Measurements from ENCODE around the gene KCNA3. TPM values are rescaled to one million over a fixed set of nuclear protein-coding genes. Genes with fewer than 3 reads are reported as not detected.

KCNA3 gene
- total RNA-seq: 26.9 and 29.5 TPM in 2 replicates

DNA sequence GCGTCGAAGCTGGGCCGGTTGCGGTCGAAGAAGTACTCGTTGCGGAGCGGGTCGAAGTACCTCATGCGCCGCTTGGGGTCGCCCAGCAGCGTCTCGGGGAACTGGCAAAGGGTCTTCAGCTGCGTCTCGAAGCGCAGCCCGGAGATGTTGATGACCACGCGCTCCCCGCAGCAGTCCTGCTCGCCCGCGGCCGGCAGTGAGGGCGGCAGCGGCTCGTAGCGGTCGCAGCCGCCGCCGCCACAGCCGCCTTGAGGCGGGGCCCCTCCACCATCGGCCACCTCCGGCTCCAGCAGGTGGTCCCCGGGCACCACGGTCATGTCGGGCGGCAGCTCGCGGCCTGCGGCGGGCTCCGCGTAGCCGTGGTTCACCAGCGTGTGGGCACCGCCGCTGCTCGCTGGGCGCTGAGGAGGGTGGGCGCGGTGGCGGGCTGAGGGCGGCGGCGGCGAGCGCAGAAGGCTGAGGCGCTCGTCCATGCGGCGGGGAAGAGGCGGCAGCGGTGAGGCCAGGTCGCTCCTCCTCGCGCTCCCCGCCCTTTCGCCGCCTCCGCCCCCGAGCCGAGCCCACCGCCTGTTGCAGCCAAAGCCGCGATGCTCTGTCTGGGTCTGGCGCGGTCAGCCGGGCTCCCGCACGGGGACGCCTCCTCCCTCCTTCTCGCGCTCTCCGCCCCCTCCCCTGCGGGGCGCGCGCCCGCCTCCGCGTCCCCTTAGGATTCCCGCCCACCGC lies at the start of gene KCNA3:
TSS of gene KCNA3 (minus strand) at position 604 of the 723 bp plus-strand sequence. CDS start at position 473, 131 bp downstream.
- intact Hi-C loops (cut with micrococcal nuclease): loop anchor here (5.0 kb wide), 7 partner anchors 53 to 928 kb away; partner anchors contain the start of genes DENND2D, RBM15 and STRIP1
- H3K9me3 Mint-ChIP-seq: peaks cover 6% of the 10 kb centered on the region
- H3K36me3 Mint-ChIP-seq (ENCODE audit: low read depth): peaks cover 38% of the 10 kb centered on the region

DNA sequence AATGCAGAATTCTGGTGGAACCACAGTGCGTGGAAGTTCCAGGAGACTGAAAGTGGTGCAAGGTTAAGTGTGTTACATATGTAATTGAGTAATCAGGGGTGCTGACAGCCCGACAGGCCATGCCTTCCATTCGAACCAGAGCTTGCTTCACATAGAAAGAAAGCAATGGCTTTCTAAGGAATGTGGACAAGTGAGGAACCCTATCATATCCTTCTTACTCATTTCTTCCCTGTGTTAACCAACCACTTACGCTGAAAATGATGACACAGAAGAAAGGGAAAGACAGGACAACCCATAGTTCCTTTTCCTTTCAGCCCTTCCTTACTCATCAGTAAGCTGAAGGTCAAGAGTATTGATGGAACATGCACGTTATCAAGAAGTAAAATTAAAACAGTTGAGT lies 48.1 kb upstream of the KCNA3 start:
- H3K27me3 Mint-ChIP-seq: peaks cover 4% of the 10 kb centered on the region
- H3K27ac Mint-ChIP-seq: no peak overlapping the region
- H3K4me3 Mint-ChIP-seq: no peak overlapping the region
- H3K36me3 Mint-ChIP-seq (ENCODE audit: low read depth): no peaks in the 10 kb centered on the region
- intact Hi-C loops (cut with micrococcal nuclease): no loop called here
- peaks cover 19% of the 10 kb centered on the region for H3K4me1 Mint-ChIP-seq
- DNase-seq: no peak
- H3K9me3 Mint-ChIP-seq: peaks cover 4% of the 10 kb centered on the region

More for the DNA sequence above, at the start of gene KCNA3:
- H3K4me1 Mint-ChIP-seq: peaks cover 50% of the 10 kb centered on the region
- peak within 1 kb of the TSS; percentile 95 for H3K4me3 Mint-ChIP-seq
- H3K27ac Mint-ChIP-seq: peak within 1 kb of the TSS; percentile 94
- no peaks in the 10 kb centered on the region for H3K27me3 Mint-ChIP-seq
- DNase-seq: peak; percentile 92

DNA sequence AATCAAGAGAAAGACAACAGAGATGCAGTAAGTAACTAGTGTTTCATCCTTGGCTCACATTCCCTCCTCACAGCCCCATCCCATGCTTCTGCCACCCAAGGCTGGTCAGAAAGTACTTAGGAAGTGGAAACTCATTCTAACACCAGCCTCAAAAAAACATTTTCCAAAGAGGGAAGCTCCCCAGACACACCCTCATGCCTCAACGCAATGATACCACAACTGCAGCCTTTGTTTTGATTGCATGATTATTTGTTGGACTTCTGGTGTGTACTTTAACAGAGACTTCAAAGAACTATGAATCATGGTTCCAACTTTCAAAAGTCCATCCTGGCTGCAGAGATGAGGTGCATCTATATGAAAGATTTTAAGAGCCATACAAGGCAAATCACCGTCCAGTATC lies 45.2 kb upstream of the KCNA3 start:
- Mint-ChIP-seq H3K27me3 (peaks cover 4% of the 10 kb centered on the region), H3K27ac (no peak overlapping the region), H3K4me3 (no peak overlapping the region), H3K9me3 (peaks cover 4% of the 10 kb centered on the region), H3K36me3 (ENCODE audit: low read depth) (no peaks in the 10 kb centered on the region), H3K4me1 (no peaks in the 10 kb centered on the region)
- intact Hi-C loops (cut with micrococcal nuclease): no loop called here
- DNase-seq: no peak

DNA sequence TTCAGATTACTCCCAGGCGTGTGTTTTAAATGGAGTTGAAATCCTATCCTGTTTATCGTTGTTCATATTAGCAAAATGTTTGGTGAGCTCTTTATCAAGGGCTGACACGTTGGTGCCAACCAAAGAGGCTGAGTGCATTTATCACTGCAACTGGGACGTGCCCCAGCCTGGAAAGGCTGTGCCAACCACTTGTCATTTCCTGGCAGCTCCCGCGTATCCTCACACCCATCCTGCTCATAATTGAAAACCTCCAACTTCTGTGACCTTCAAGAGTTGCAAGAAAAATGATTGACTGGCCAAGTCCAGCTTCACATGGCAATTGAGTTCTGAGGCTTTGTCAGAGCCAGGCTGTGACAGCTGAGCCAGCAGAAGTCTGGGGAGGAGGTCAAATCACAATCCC lies 43.7 kb upstream of the KCNA3 start:
- H3K4me1 Mint-ChIP-seq: peaks cover 6% of the 10 kb centered on the region
- intact Hi-C loops (cut with micrococcal nuclease): no loop called here

DNA sequence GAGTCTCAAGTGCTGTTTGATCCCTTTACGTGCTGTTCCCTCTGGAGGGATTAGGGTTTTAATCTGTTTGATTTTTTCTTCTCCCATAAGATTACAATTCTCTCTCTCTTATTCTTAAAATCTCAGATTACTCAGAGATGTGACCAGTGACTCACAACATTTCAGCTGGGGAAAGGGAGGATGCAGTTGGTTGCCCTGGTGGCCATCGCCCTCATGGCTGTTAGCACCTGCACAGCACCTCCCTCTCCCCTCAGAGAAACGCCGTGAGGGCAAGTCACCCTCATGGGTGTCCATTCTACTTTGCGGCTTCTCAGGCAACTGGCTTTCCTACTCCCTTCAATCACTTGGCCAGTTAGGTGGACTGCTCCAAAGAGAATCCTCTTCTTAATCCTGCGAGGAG lies 42.4 kb upstream of the KCNA3 start:
- no peak overlapping the region for H3K4me3 Mint-ChIP-seq
- intact Hi-C loops (cut with micrococcal nuclease): no loop called here
- DNase-seq: no peak
- no peaks in the 10 kb centered on the region for H3K36me3 Mint-ChIP-seq (ENCODE audit: low read depth)
- no peak overlapping the region for H3K27ac Mint-ChIP-seq
- peaks cover 12% of the 10 kb centered on the region for H3K9me3 Mint-ChIP-seq
- peaks cover 4% of the 10 kb centered on the region for H3K27me3 Mint-ChIP-seq
- peaks cover 15% of the 10 kb centered on the region for H3K4me1 Mint-ChIP-seq

More for the DNA sequence above, 43.7 kb upstream of the KCNA3 start:
- H3K9me3 Mint-ChIP-seq: peaks cover 4% of the 10 kb centered on the region
- no peak overlapping the region for H3K4me3 Mint-ChIP-seq
- no peak overlapping the region for H3K27ac Mint-ChIP-seq
- H3K36me3 Mint-ChIP-seq (ENCODE audit: low read depth): no peaks in the 10 kb centered on the region
- DNase-seq: no peak
- H3K27me3 Mint-ChIP-seq: peaks cover 4% of the 10 kb centered on the region

DNA sequence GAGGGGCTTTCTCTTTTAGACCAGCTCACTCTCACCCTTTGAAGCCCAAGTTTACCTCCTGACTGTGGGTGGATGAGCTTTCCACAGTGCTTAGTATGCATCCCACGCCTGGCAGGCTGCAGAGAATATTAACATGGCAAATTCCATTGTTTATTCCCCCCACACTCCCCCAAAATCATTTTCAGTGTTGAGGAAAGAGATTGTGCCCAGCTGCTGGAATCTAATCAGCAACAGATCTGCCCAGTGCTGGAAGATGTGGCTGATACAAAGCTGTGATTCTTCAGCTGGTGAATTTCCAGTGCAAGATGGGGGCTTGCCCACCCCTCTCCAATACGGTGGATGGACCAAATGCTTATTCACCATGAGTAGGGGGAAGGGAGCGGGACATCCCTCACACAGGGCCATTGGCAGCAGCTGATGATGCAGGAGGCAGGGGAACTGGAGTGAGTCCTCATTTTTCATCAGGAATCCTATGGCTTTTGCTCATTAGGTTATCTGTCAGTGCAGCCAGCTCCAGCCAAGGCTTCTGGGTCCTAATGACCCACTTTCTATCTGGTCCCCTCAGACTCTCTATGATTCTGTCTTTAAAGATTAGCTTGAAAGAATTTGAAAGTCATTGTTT lies 39.7 kb upstream of the KCNA3 start:
- H3K36me3 Mint-ChIP-seq (ENCODE audit: low read depth): no peaks in the 10 kb centered on the region
- H3K27ac Mint-ChIP-seq: no peak overlapping the region
- DNase-seq: no peak
- peaks cover 11% of the 10 kb centered on the region for H3K9me3 Mint-ChIP-seq
- H3K4me1 Mint-ChIP-seq: peaks cover 21% of the 10 kb centered on the region
- no peak overlapping the region for H3K4me3 Mint-ChIP-seq
- intact Hi-C loops (cut with micrococcal nuclease): no loop called here
- peaks cover 4% of the 10 kb centered on the region for H3K27me3 Mint-ChIP-seq

DNA sequence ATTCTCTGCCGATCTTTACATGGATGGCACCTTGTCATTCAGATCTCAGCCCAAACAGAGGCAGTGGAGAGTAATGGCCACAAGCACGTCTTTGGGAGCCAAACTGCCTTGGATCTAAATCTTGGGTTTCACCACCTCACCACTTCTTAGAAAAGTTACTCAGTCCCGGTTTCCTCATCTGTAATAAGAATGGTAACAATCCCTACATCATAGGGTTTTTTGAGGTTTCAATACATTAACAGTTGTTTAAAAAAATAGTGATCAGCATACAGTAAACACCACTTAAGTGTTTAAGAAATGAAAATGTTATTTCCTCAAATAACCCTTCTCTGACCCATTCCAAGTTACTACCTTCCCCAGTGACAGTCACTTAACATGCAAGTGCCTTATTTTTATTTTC lies 38.5 kb upstream of the KCNA3 start:
- intact Hi-C loops (cut with micrococcal nuclease): no loop called here
- Mint-ChIP-seq H3K9me3 (peaks cover 12% of the 10 kb centered on the region), H3K4me3 (no peak overlapping the region), H3K36me3 (ENCODE audit: low read depth) (no peaks in the 10 kb centered on the region), H3K27me3 (no peaks in the 10 kb centered on the region), H3K4me1 (peaks cover 21% of the 10 kb centered on the region), H3K27ac (no peak overlapping the region)
- DNase-seq: no peak

DNA sequence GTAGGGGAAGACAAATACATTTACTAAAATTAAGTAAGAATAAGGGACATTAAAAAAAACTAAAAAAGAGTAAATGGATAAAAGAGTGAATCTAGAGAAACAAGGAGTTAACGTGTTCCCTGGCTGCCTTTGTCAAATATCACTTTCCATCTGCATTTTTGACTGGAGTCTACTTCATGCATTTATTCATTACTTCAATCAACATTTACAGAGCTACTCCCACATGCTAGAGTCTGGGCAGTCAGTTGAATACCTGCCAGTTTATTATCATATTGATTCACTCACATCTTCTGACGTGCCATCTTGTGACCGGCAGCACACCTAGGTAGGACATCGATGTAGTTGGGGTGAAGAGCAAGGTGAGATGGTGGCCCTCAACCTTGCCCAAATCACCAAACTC lies 35.6 kb upstream of the KCNA3 start:
- H3K27ac Mint-ChIP-seq: no peak overlapping the region
- no peaks in the 10 kb centered on the region for H3K36me3 Mint-ChIP-seq (ENCODE audit: low read depth)
- no peak for DNase-seq
- H3K9me3 Mint-ChIP-seq: peaks cover 17% of the 10 kb centered on the region
- peaks cover 21% of the 10 kb centered on the region for H3K4me1 Mint-ChIP-seq
- peaks cover 3% of the 10 kb centered on the region for H3K27me3 Mint-ChIP-seq
- intact Hi-C loops (cut with micrococcal nuclease): no loop called here
- no peak overlapping the region for H3K4me3 Mint-ChIP-seq

DNA sequence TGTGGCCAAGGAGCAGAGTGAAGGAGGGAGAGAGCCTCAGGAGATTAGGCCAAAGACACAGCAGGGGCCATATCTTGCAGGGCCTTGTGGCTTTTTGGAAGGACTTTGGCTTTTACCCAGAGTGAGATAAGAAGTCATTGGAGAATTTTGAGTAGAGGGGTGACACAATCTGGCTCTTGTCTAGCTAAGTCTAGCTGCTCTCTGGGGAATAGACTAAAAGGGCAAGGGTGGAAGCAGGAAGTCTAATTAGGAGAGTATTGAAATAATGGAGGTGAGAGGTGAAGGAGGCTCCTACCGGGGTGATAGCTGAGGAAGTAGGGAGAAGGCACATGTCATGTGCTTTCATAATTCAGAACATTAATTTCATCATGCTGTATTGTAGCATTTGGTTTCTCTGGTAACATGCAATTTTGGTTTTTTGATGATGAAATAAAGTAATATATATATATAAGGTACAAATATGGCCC lies 34.3 kb upstream of the KCNA3 start:
- H3K36me3 Mint-ChIP-seq (ENCODE audit: low read depth): no peaks in the 10 kb centered on the region
- H3K4me3 Mint-ChIP-seq: no peak overlapping the region
- H3K4me1 Mint-ChIP-seq: peaks cover 18% of the 10 kb centered on the region
- intact Hi-C loops (cut with micrococcal nuclease): no loop called here
- peaks cover 17% of the 10 kb centered on the region for H3K9me3 Mint-ChIP-seq
- no peak overlapping the region for H3K27ac Mint-ChIP-seq
- DNase-seq: no peak
- H3K27me3 Mint-ChIP-seq: peaks cover 3% of the 10 kb centered on the region

DNA sequence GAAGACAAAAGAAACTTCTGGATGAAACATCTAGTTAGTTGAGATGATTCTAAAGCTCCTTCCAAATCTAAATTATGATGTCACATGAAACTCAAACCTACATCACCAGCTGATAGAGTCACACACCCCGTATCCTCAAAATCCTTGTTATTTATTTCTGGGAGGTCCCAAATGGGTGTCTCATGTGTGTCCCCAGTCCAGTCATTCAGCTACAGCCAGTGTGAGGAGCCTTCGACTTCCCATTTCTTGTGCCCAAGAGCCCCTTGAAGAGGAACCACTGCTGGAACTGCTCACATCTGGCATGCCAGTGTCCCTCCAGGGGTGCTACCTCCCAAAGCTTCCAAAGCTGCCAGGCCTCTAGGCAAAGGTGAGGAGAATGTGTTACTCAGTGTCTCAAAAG lies 32.5 kb upstream of the KCNA3 start:
- Mint-ChIP-seq H3K4me3 (no peak overlapping the region), H3K4me1 (peaks cover 6% of the 10 kb centered on the region), H3K27me3 (peaks cover 3% of the 10 kb centered on the region), H3K27ac (no peak overlapping the region), H3K9me3 (peaks cover 9% of the 10 kb centered on the region), H3K36me3 (ENCODE audit: low read depth) (no peaks in the 10 kb centered on the region)
- intact Hi-C loops (cut with micrococcal nuclease): no loop called here
- no peak for DNase-seq

DNA sequence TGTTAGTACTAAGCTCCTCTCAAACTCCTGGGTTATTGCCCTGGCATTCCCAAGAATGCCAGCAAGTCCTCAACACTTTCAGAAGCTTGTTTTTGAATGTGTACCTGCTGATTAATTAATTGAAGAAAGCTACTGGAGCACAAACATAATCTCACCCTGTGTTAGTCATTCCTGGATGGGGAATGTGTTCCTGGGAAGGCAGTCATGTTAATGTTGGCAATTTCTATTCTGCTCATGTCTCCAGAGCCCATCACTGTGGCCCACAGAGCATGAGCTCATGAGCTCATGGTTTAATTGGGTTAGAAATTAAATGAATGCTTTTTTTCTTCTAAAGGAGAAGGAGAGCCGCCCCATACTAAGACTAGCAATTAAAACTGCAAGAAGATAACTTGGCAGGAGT lies 31.9 kb upstream of the KCNA3 start:
- intact Hi-C loops (cut with micrococcal nuclease): no loop called here
- Mint-ChIP-seq H3K36me3 (ENCODE audit: low read depth) (no peaks in the 10 kb centered on the region), H3K4me3 (no peak overlapping the region), H3K27ac (no peak overlapping the region), H3K9me3 (peaks cover 9% of the 10 kb centered on the region), H3K27me3 (peaks cover 3% of the 10 kb centered on the region), H3K4me1 (peaks cover 3% of the 10 kb centered on the region)
- no peak for DNase-seq

DNA sequence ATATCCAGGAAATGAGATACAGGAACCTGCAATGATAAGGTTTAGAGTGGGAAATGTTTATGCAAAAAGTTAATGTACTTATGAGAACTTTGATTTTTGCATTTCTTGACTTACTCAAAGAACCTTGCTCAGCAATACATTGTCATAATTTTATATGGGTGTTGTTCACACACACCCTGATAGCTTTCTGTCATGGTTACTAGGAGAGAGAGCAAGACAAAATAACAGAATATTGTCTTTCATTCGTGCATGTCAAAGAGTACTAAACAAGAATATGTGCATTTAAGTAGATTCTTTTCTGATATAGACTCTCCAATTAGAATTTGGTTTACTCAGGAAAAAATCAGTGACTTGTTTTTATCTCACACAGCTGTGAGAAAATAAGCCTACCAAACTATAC lies 27.5 kb upstream of the KCNA3 start:
- Mint-ChIP-seq H3K4me1 (peaks cover 3% of the 10 kb centered on the region), H3K36me3 (ENCODE audit: low read depth) (no peaks in the 10 kb centered on the region), H3K4me3 (no peak overlapping the region), H3K9me3 (peaks cover 10% of the 10 kb centered on the region), H3K27me3 (peaks cover 3% of the 10 kb centered on the region), H3K27ac (no peak overlapping the region)
- intact Hi-C loops (cut with micrococcal nuclease): no loop called here
- DNase-seq: no peak

DNA sequence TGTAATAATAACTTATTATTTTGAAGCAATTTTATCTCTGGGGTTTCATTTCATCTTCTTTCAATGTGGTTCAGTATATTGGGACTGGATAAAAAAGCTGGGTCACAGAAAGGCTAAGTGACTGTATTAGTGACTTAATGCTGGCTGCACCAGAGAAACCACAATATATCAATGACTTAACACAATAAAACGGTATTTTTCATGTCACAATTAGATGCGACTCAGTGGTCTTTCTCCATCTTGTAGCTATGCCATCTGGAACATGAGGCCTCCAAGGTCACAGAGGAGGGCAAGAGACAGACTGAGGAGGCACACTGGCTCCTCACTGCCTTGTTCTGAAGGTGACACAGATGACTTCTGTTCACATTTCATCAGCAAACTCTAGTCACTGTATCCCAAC lies 26.0 kb upstream of the KCNA3 start:
- Mint-ChIP-seq H3K4me3 (no peak overlapping the region), H3K36me3 (ENCODE audit: low read depth) (no peaks in the 10 kb centered on the region), H3K27me3 (no peaks in the 10 kb centered on the region), H3K4me1 (peaks cover 3% of the 10 kb centered on the region), H3K27ac (no peak overlapping the region), H3K9me3 (peaks cover 5% of the 10 kb centered on the region)
- intact Hi-C loops (cut with micrococcal nuclease): no loop called here
- no peak for DNase-seq

DNA sequence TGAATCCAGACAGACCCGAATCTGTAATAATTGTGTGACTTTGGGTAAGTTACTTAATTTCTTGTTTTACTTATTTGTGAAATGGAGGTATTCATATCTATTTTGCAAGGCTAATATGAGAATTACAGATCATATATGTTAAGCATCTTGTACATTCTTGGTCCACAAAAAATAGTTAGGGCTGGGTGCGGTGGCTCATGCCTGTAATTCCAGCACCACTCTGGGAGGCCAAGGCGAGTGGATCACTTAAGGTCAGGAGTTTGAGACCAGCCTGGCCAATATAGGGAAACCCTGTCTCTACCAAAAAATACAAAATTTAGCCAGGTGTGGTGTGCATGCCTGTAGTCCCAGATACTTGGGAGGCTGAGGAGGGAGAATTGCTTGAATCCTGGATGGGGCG lies 22.9 kb upstream of the KCNA3 start:
- DNase-seq: no peak
- intact Hi-C loops (cut with micrococcal nuclease): no loop called here
- Mint-ChIP-seq H3K9me3 (peaks cover 4% of the 10 kb centered on the region), H3K4me1 (peaks cover 3% of the 10 kb centered on the region), H3K4me3 (no peak overlapping the region), H3K27ac (no peak overlapping the region), H3K27me3 (peaks cover 2% of the 10 kb centered on the region), H3K36me3 (ENCODE audit: low read depth) (no peaks in the 10 kb centered on the region)
